Erythroblast (primary cell): ENCODE results near the gene NLGN1.

Source experiments
- DNase-seq, 2 experiments: peaks; one replicate each; lab custom pipeline; 2025; lab: John Stamatoyannopoulos, UW
- GATA1 ChIP-seq: IDR thresholded peaks from 2 replicates; pipeline ENCODE4 v1.6.1; 2011; ENCODE audit warnings: low read depth, mild to moderate bottlenecking, control low read depth, low read length, moderate library complexity
- POLR2A ChIP-seq: IDR thresholded peaks from 2 replicates; pipeline ENCODE4 v1.6.1; 2011; ENCODE audit warnings: mild to moderate bottlenecking, low read length

The NLGN1 gene

GRCh38 chr3:173725507-173725906 is 328.0 kb downstream of the NLGN1 start:
- no peak for DNase-seq
- TF ChIP-seq POLR2A: no peak
- TF ChIP-seq GATA1: no peak

- TF ChIP-seq GATA1 (no peak), POLR2A (no peak)
- no peak for DNase-seq
Measured at GRCh38 chr3:173730391-173730790, 332.8 kb downstream of the NLGN1 start.

GRCh38 chr3:173732237-173732636 is 334.7 kb downstream of the NLGN1 start:
- DNase-seq: no peak
- no peak for TF ChIP-seq GATA1
- TF ChIP-seq POLR2A: no peak

- TF ChIP-seq GATA1: no peak
- no peak for TF ChIP-seq POLR2A
- peak; percentile 3 to 12 for DNase-seq
Measured at GRCh38 chr3:173733029-173733652, 335.6 kb downstream of the NLGN1 start.

- no peak for DNase-seq
- TF ChIP-seq POLR2A: no peak
- no peak for TF ChIP-seq GATA1
Measured at GRCh38 chr3:173734473-173734872, 336.9 kb downstream of the NLGN1 start.

- no peak for DNase-seq
- TF ChIP-seq POLR2A (no peak), GATA1 (no peak)
Measured at GRCh38 chr3:173734895-173735294, 337.4 kb downstream of the NLGN1 start.

- TF ChIP-seq POLR2A (no peak), GATA1 (no peak)
Measured at GRCh38 chr3:173735841-173736240, 338.3 kb downstream of the NLGN1 start.

GRCh38 chr3:173737167-173737808 is 339.7 kb downstream of the NLGN1 start:
- TF ChIP-seq POLR2A: no peak
- TF ChIP-seq GATA1: no peak
- no peak for DNase-seq

More at GRCh38 chr3:173735841-173736240, 338.3 kb downstream of the NLGN1 start:
- DNase-seq: no peak

- no peak for DNase-seq
- TF ChIP-seq POLR2A (no peak), GATA1 (no peak)
Measured at GRCh38 chr3:173739726-173740125, 342.2 kb downstream of the NLGN1 start.

GRCh38 chr3:173742491-173742890 is 344.9 kb downstream of the NLGN1 start:
- no peak for DNase-seq
- TF ChIP-seq POLR2A: no peak
- no peak for TF ChIP-seq GATA1

- TF ChIP-seq GATA1 (no peak), POLR2A (no peak)
- no peak for DNase-seq
Measured at GRCh38 chr3:173743111-173743510, 345.6 kb downstream of the NLGN1 start.

- no peak for DNase-seq
- TF ChIP-seq GATA1: no peak
Measured at GRCh38 chr3:173743516-173743915, 346.0 kb downstream of the NLGN1 start.

GRCh38 chr3:173744479-173744878 is 346.9 kb downstream of the NLGN1 start:
- TF ChIP-seq POLR2A (no peak), GATA1 (no peak)
- DNase-seq: no peak

GRCh38 chr3:173744895-173745294 is 347.4 kb downstream of the NLGN1 start:
- TF ChIP-seq GATA1: no peak
- no peak for TF ChIP-seq POLR2A
- DNase-seq: no peak
